Femur (tissue), 1 donor: ENCODE results near the gene GRK2.
"Not testable (repeated sequence)": the region's sequence is repeated elsewhere in the genome, so short reads cannot be mapped to it uniquely, and the experiment has no call there.

Source experiments
- DNase-seq: peaks from one replicate; pipeline ENCODE4 v3.0.0-alpha.2; 2017

GRK2 gene

DNA sequence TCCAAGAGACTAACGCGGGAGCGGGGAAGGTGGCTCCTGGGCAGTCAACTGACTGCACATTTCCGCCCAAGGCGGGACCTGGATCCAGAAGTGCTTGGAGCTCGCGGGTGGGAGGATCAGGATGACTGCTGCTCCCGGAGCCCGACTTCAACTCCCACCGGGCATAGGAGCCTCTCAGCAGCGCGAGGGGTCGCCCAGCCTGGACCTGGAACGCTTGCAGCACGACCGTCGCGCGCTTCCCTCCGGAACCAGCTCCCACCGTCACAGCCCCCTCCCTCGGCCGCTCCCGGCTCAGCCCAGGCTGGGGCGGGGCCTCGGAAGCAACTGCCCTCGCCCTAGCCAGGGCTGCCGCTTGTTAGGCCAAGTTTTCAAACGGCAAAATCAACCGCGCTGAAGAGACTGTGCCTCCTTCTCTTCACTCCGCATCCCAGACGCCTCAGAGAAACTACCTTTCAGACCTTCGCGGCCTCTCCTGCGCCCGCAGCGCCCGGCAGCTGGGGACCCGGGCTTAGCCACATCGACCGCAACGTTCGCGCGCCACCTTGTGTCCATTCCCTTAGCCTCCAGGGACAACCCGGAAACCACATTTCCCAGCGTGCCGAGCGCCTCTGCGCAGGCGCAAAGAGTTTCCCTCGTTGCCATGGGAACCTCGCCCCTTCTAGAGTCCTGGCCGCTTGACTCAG is 51.1 kb downstream of the GRK2 start:
- DNase-seq = peak; percentile 98

- DNase-seq = no peak
These were observed 51.7 kb downstream of the GRK2 start for GRCh38 chr11:67317888-67318555.

DNA sequence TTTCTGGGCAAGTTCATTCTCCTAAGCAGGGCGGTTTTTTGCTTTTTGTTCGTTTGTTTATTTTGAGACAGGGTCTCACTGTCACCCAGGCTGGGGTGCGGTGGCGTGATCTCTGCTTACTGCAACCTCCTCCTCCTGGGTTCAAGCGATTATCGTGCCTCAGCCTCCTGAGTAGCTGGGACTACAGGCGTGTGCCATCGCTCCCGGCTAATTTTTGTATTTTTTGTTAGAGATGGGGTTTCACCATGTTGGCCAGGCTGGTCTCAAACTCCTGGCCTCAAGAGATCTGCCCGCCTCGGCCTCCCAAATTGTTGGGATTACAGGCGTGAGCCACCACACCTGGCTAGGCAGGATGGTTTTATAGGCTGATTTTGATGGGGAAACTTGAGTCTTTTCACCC is 52.6 kb downstream of the GRK2 start:
- DNase-seq = not testable (repeated sequence)

DNA sequence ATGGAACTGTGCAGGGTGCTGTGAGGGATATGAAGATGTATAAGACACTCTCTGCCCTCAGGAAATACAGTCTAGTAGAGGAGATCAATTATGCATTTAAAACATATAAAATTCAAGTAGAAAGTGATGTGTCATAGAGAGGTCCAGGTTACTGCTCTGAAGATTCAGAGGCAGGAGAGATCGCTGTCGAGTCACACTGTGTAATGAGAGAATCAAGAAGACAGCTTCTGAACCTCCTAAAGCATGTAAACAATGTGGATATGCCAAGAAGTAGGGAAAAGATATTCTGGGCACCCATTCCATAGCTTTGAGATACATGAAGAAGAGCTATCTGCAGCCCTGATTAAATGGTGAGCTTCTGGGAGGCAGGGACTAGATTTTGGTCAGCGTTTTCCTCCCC is 53.7 kb downstream of the GRK2 start:
- DNase-seq = no peak

GRCh38 chr11:67320691-67321090 is 54.4 kb downstream of the GRK2 start:
- no peak for DNase-seq

GRCh38 chr11:67321313-67321871 is 55.1 kb downstream of the GRK2 start:
- DNase-seq = no peak

DNA sequence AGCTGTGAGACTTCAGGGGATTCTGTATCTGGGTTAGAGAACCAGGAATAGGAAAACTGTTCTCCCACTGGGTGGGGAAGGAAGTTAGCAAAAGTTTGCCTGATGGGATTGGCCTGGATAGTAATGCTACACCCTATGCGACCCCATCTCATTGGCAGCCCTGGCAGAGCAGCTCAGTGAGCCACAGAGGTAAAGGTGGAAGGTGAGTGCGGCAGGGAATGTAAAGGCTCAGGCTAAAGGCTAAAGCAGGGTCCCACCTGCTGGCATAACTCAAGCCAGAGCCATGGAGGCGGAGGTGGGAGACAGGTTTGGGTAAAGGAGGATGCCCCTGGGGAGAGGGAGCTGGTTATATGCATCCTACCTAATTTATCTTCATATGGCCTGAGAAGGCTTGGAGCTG is 55.8 kb downstream of the GRK2 start:
- DNase-seq = no peak

GRCh38 chr11:67323526-67323925 is 57.3 kb downstream of the GRK2 start:
- DNase-seq = no peak

DNA sequence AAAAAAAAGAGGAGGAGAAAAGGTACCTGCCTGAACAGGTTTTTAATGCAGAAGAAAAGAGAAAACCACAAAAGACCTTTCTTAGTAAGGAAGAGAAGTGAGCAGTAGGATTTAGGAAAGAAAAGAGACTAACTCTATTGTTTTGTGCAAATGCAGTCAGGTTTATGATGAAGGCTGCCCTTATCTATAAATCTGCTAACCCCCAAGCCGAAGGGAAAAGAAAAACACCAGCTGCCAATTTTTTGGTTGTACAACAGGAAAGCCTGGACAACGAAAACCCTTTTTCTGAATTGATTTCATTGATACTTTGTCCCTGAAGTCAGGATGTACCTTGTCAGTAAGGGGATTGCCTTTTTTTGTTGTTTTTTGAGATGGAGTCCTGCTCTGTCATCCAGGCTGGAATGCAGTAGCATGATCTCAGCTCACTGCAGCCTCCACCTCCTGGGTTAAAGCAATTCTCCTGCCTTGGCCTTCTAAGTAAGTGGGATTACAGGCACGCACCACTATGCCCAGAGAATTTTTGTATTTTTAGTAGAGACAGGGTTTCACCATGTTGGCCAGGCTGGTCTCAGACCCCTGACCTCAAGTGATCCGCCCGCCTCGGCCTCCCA is 65.9 kb downstream of the GRK2 start:
- no peak for DNase-seq
